HL-60 (cell line): Measurements from ENCODE around the gene AZIN2.
"Not testable (repeated sequence)": the region's sequence is repeated elsewhere in the genome, so short reads cannot be mapped to it uniquely, and the experiment has no call there.

Source experiments
- DNase-seq, 2 experiments: peaks; one replicate each; pipeline ENCODE4 v3.0.0-alpha.2; 2010 to 2020; ENCODE audit warnings: low read depth in 1 of 2, low spot score in 1 of 2
- H3K27ac ChIP-seq: fragments of 250-450 bp; sonication (Bioruptor Pico); replicated peaks from 2 replicates; pipeline ENCODE4 v1.5.1; 2020; ENCODE audit warnings: mild to moderate bottlenecking, moderate library complexity
- H3K27me3 ChIP-seq: fragments of 250-450 bp; sonication (Bioruptor Pico); 2 replicates; pipeline ENCODE4 v1.5.1; 2021; ENCODE audit warnings: mild to moderate bottlenecking, moderate library complexity; ENCODE audit not compliant: insufficient read depth, poor library complexity, severe bottlenecking
- H3K4me3 ChIP-seq: replicated peaks from 2 replicates; pipeline ENCODE4 v1.5.1; 2011; ENCODE audit warnings: mild to moderate bottlenecking, control low read depth, low read length; ENCODE audit not compliant: insufficient read depth
- GABPA ChIP-seq: IDR thresholded peaks from 2 replicates; pipeline ENCODE4 v1.6.1; 2012; ENCODE audit warnings: low read depth
- POLR2AphosphoS5 ChIP-seq: IDR thresholded peaks from 2 replicates; pipeline ENCODE4 v1.6.1; 2012; ENCODE audit warnings: low read depth
- SPI1 ChIP-seq: IDR thresholded peaks from 2 replicates; pipeline ENCODE4 v1.6.1; 2012; ENCODE audit warnings: low read depth, mild to moderate bottlenecking, borderline replicate concordance
- TF ChIP-seq, protein P1 (sequence below): IDR thresholded peaks from one replicate; pipeline ENCODE4 v1.5.1; 2011; ENCODE audit warnings: low read length, control low read depth, inconsistent platforms; ENCODE audit not compliant: insufficient read depth
- TF ChIP-seq, protein P2 (sequence below): IDR thresholded peaks from 2 replicates; pipeline ENCODE4 v1.6.1; 2012; ENCODE audit warnings: low read depth; ENCODE audit not compliant: insufficient replicate concordance

The AZIN2 gene

DNA sequence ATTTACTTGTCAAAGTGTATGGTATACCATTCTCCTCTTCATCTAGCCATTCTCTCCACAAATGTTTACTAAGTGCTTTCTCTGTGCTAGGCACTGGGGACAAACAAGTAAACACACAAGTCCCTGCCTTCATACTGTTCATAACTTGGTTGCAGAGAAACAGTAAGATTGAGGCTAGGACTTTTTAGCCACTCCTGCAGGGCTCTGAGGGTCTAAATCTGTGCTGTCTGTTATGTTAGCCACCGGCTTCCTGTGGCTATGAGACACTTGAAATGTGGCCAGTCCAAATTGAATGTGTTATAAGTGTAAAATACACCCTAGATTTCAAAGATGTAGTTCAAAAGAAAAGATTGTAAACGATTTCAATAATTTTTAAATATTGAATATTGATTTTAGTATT, 50.2 kb downstream of the AZIN2 start:
- DNase-seq = no peak

DNA sequence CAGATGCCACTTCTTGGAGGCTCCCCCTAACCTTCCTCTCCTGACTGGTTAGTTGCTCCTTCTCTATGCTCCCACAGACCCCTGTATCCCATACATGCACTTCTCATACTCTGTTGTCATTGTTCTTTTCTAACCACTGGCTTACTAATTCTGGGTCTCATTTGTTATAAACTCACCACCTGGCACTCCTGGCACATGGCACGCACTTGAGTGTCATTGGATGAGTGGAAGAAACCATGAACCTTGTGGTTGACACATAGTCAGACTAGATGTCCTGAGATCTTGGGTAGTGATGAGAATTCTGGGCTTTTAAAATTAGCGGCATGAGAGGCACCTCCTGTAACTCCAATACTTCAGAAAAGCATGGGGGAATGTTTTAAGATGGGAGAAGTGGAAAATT, 51.6 kb downstream of the AZIN2 start:
- DNase-seq = no peak
- no peak overlapping the region for H3K4me3 ChIP-seq
- TF ChIP-seq, protein P1, sequence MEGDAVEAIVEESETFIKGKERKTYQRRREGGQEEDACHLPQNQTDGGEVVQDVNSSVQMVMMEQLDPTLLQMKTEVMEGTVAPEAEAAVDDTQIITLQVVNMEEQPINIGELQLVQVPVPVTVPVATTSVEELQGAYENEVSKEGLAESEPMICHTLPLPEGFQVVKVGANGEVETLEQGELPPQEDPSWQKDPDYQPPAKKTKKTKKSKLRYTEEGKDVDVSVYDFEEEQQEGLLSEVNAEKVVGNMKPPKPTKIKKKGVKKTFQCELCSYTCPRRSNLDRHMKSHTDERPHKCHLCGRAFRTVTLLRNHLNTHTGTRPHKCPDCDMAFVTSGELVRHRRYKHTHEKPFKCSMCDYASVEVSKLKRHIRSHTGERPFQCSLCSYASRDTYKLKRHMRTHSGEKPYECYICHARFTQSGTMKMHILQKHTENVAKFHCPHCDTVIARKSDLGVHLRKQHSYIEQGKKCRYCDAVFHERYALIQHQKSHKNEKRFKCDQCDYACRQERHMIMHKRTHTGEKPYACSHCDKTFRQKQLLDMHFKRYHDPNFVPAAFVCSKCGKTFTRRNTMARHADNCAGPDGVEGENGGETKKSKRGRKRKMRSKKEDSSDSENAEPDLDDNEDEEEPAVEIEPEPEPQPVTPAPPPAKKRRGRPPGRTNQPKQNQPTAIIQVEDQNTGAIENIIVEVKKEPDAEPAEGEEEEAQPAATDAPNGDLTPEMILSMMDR = no peak
- TF ChIP-seq, protein P2, sequence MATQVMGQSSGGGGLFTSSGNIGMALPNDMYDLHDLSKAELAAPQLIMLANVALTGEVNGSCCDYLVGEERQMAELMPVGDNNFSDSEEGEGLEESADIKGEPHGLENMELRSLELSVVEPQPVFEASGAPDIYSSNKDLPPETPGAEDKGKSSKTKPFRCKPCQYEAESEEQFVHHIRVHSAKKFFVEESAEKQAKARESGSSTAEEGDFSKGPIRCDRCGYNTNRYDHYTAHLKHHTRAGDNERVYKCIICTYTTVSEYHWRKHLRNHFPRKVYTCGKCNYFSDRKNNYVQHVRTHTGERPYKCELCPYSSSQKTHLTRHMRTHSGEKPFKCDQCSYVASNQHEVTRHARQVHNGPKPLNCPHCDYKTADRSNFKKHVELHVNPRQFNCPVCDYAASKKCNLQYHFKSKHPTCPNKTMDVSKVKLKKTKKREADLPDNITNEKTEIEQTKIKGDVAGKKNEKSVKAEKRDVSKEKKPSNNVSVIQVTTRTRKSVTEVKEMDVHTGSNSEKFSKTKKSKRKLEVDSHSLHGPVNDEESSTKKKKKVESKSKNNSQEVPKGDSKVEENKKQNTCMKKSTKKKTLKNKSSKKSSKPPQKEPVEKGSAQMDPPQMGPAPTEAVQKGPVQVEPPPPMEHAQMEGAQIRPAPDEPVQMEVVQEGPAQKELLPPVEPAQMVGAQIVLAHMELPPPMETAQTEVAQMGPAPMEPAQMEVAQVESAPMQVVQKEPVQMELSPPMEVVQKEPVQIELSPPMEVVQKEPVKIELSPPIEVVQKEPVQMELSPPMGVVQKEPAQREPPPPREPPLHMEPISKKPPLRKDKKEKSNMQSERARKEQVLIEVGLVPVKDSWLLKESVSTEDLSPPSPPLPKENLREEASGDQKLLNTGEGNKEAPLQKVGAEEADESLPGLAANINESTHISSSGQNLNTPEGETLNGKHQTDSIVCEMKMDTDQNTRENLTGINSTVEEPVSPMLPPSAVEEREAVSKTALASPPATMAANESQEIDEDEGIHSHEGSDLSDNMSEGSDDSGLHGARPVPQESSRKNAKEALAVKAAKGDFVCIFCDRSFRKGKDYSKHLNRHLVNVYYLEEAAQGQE = no peak
- TF ChIP-seq SPI1 (no peak), GABPA (no peak), POLR2AphosphoS5 (no peak)
- no peak overlapping the region for H3K27ac ChIP-seq
- no peaks in the 10 kb centered on the region for H3K27me3 ChIP-seq

More for the DNA sequence above, 50.2 kb downstream of the AZIN2 start:
- no peak overlapping the region for H3K27ac ChIP-seq
- no peaks in the 10 kb centered on the region for H3K27me3 ChIP-seq
- H3K4me3 ChIP-seq = no peak overlapping the region
- TF ChIP-seq, protein P2 = no peak

DNA sequence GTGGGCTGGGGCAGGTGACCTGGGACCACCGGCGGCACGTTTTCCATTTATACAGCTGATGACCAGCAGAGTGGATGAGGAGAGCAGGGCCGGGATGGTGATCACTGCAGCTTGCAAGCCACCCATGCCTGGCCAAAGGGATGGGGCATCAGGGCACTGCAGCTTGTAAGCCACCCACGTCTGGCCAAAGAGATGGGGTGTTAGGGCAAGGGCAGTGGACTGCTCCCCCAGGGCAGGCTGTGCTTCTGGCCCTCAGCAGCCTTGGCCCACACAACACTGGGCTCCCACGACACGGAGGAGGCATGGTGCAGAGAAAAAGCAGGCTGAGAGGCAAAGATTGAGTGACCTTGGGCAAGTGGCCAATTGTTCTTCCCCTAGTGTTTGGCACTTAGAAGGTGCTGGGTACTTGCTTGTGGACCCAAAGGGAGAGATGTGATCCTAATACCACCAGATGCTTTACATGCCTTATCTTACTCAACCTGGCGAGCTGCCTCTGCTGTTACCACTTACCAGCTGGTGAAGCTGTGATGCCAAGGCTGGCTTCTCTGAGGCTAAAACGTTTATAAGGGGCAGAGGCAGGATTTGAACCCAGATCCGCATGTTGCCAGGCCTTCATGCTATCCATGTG, 52.6 kb downstream of the AZIN2 start:
- Histone ChIP-seq H3K4me3 (no peak overlapping the region), H3K27me3 (no peaks in the 10 kb centered on the region), H3K27ac (no peak overlapping the region)
- TF ChIP-seq POLR2AphosphoS5 = no peak
- no peak for TF ChIP-seq SPI1
- TF ChIP-seq, protein P1 = no peak
- TF ChIP-seq, protein P2 = no peak
- TF ChIP-seq GABPA = no peak
- DNase-seq = no peak

DNA sequence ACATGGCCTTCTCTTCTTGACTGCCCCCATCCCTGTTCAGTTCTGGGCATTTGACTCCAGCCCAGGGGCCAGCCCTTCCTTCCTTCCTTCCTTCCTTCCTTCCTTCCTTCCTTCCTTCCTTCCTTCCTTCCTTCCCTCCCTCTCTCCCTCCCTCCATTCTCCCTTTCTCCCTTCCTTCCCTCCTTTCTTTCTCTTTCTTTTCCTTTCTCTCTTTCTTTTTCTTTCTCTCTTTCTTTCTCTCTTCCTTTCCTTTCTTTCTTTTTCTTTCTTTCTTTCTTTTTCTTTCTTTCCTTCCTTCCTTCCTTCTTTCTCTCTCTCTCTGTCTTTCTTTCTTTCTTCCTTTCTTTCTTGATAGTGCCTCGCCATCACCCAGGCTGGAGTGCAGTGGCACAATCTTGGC, 55.1 kb downstream of the AZIN2 start:
- not testable (repeated sequence) for H3K27me3 ChIP-seq, H3K4me3 ChIP-seq, H3K27ac ChIP-seq, DNase-seq
